HCT116 (cell line): Measurements from ENCODE around the gene NAV3. TPM values are rescaled to one million over a fixed set of nuclear protein-coding genes. Genes with fewer than 3 reads are reported as not detected.

ENCODE experiments used
- ATAC-seq: fragments of 200-7000 bp; cut with Tn5 transposase; 2 replicates; pipeline ENCODE4 v1.9.1; 2020; ENCODE audit warnings: mild to moderate bottlenecking, moderate library complexity
- BruUV-seq: library from RNA; stranded (reverse); fragments of 400-500 nt; replicated peaks from 2 replicates; lab custom pipeline; 2021; lab: Mats Ljungman, UMichigan
- CTCF ChIA-PET: fragments of 300-600 bp; sonication (Branson Sonifier 250); formaldehyde crosslinking; loops from one replicate; lab custom pipeline; 2021; ENCODE audit warnings: antibody characterized with exemption; lab: Charles Lee
- POLR2A ChIA-PET: fragments of 300-600, 350-600 bp; sonication (Branson Sonifier 250); formaldehyde crosslinking; loops from one replicate; lab custom pipeline; 2021; ENCODE audit warnings: antibody characterized with exemption; lab: Charles Lee
- RAD21 ChIA-PET, 2 experiments: fragments of 300-600 bp; sonication (Branson Sonifier 250); formaldehyde crosslinking; loops; one replicate each; lab custom pipeline; 2023; ENCODE audit warnings: low total read pairs in 2 of 2; ENCODE audit not compliant: uncharacterized antibody in 2 of 2, unreplicated experiment in 2 of 2, low non-redundant PET in 1 of 2; lab: Charles Lee
- DNase-seq: peaks from one replicate; pipeline ENCODE4 v3.0.0-alpha.2; 2010; ENCODE audit warnings: low read depth, low spot score
- H2AFZ ChIP-seq: fragments of 200-600 bp; shearing (Covaris generic), sonication (generic); 2 replicates; pipeline ENCODE4 v1.6.1; 2017; ENCODE audit warnings: low read depth, mixed run types, mixed read lengths, antibody characterized with exemption, low read length; ENCODE audit not compliant: poor library complexity, severe bottlenecking
- H3K27ac ChIP-seq: 2 replicates; pipeline ENCODE4 v1.5.1; 2012; ENCODE audit warnings: low read depth, low read length
- H3K27me3 ChIP-seq: fragments of 200-600 bp; sonication (generic); 2 replicates; pipeline ENCODE4 v1.6.1; 2016; ENCODE audit warnings: mixed run types, low read length, mixed read lengths; ENCODE audit not compliant: insufficient read depth
- H3K36me3 ChIP-seq, 2 experiments: fragments of 200-500 bp in 1 of 2; fragments of 200-600 bp in 1 of 2; sonication (Bioruptor generic) in 1 of 2; sonication (generic) in 1 of 2; 2 replicates each; pipeline versions ENCODE4 v1.5.1 to v1.6.1; 2014 to 2016; ENCODE audit warnings: low read length in 2 of 2, inconsistent platforms in 1 of 2, mixed read lengths in 1 of 2, mixed run types in 1 of 2; ENCODE audit not compliant: insufficient read depth in 2 of 2, control insufficient read depth in 1 of 2
- H3K4me1 ChIP-seq, 2 experiments: fragments of 200-600 bp in 1 of 2; sonication (generic) in 1 of 2; 2 replicates each; pipeline versions ENCODE4 v1.5.1 to v1.6.1; 2012 to 2017; ENCODE audit warnings: low read length in 2 of 2, inconsistent platforms in 1 of 2, mild to moderate bottlenecking in 1 of 2, mixed read lengths in 1 of 2, mixed run types in 1 of 2, moderate library complexity in 1 of 2; ENCODE audit not compliant: insufficient read depth in 2 of 2, control insufficient read depth in 1 of 2
- H3K4me2 ChIP-seq: fragments of 200-600 bp; sonication (generic); 2 replicates; pipeline ENCODE4 v1.6.1; 2017; ENCODE audit warnings: mixed run types, low read length, mixed read lengths
- H3K4me3 ChIP-seq, 2 experiments: fragments of 200-600 bp in 1 of 2; sonication (generic) in 1 of 2; replicated peaks in 1 of 2; 2 replicates each; pipeline ENCODE4 v1.5.1; 2011 to 2016; ENCODE audit warnings: low read length in 2 of 2, control low read depth in 1 of 2, low read depth in 1 of 2, mild to moderate bottlenecking in 1 of 2, mixed read lengths in 1 of 2, mixed run types in 1 of 2
- H3K79me2 ChIP-seq: fragments of 200-600 bp; sonication (generic); 2 replicates; pipeline ENCODE4 v1.6.1; 2017; ENCODE audit warnings: mild to moderate bottlenecking, mixed run types, low read length, moderate library complexity, mixed read lengths; ENCODE audit not compliant: insufficient read depth
- H3K9ac ChIP-seq: fragments of 200-600 bp; sonication (generic); 2 replicates; pipeline ENCODE4 v1.6.1; 2016; ENCODE audit warnings: low read length, mixed read lengths
- H3K9me2 ChIP-seq: fragments of 200-600 bp; sonication (generic), shearing (Covaris generic); 2 replicates; pipeline ENCODE4 v1.6.1; 2017; ENCODE audit warnings: mixed run types, mild to moderate bottlenecking, moderate library complexity; ENCODE audit not compliant: insufficient read depth
- H3K9me3 ChIP-seq, 2 experiments: fragments of 200-500 bp in 1 of 2; fragments of 200-600 bp in 1 of 2; sonication (Bioruptor generic) in 1 of 2; sonication (generic) in 1 of 2; 2 replicates each; pipeline ENCODE4 v1.6.1; 2014 to 2017; ENCODE audit warnings: low read length in 2 of 2, mixed read lengths in 2 of 2, inconsistent platforms in 1 of 2, low read depth in 1 of 2, mild to moderate bottlenecking in 1 of 2, mixed run types in 1 of 2, moderate library complexity in 1 of 2; ENCODE audit not compliant: control insufficient read depth in 1 of 2, insufficient read depth in 1 of 2
- H4K20me1 ChIP-seq: fragments of 200-600 bp; sonication (generic), shearing (Covaris generic); 2 replicates; pipeline ENCODE4 v1.6.1; 2017; ENCODE audit warnings: mixed run types, mild to moderate bottlenecking, moderate library complexity; ENCODE audit not compliant: insufficient read depth
- EGR1 ChIP-seq: IDR thresholded peaks from 2 replicates; pipeline ENCODE4 v1.6.1; 2012; ENCODE audit warnings: low read depth
- JUND ChIP-seq: IDR thresholded peaks from 2 replicates; pipeline ENCODE4 v1.6.1; 2012
- MAX ChIP-seq: IDR thresholded peaks from 2 replicates; pipeline ENCODE4 v1.6.1; 2012
- POLR2A ChIP-seq: IDR thresholded peaks from 2 replicates; pipeline ENCODE4 v1.7.0; 2011; ENCODE audit warnings: borderline replicate concordance; ENCODE audit not compliant: insufficient read depth, insufficient read length; ENCODE audit errors: extremely low read depth
- POLR2AphosphoS5 ChIP-seq: IDR thresholded peaks from 2 replicates; pipeline ENCODE4 v1.6.1; 2011; ENCODE audit warnings: mild to moderate bottlenecking, low read depth, low read length, moderate library complexity
- RAD21 ChIP-seq: IDR thresholded peaks from 2 replicates; pipeline ENCODE4 v1.6.1; 2012; ENCODE audit warnings: low read depth, mild to moderate bottlenecking
- SIN3A ChIP-seq: IDR thresholded peaks from 2 replicates; pipeline ENCODE4 v1.6.1; 2012; ENCODE audit warnings: low read depth
- SP1 ChIP-seq: IDR thresholded peaks from 2 replicates; pipeline ENCODE4 v1.6.1; 2012; ENCODE audit warnings: low read depth
- SRF ChIP-seq: IDR thresholded peaks from 2 replicates; pipeline ENCODE4 v1.6.1; 2012; ENCODE audit warnings: low read depth
- ZNF274 ChIP-seq: fragments of 200-500 bp; sonication (Bioruptor generic); IDR thresholded peaks from 2 replicates; pipeline ENCODE4 v1.6.1; 2014; ENCODE audit warnings: mild to moderate bottlenecking, low read depth, low read length, inconsistent platforms
- intact Hi-C: fragments of 100-400 bp; cut with micrococcal nuclease; formaldehyde crosslinking; loops from 2 replicates; pipeline ENCODE4 v1.10.0; 2022
- total RNA-seq: library from RNA; stranded (reverse); gene quantifications from one replicate; pipeline ENCODE4 v1.2.1, GENCODE V29; 2021; ENCODE audit not compliant: unreplicated experiment
- TF ChIP-seq, protein P1 (sequence below): IDR thresholded peaks from 2 replicates; pipeline ENCODE4 v1.6.1; 2012; ENCODE audit warnings: low read depth

NAV3 gene
- total RNA-seq, 1 experiment from 2014 or later = 7.8 TPM

DNA sequence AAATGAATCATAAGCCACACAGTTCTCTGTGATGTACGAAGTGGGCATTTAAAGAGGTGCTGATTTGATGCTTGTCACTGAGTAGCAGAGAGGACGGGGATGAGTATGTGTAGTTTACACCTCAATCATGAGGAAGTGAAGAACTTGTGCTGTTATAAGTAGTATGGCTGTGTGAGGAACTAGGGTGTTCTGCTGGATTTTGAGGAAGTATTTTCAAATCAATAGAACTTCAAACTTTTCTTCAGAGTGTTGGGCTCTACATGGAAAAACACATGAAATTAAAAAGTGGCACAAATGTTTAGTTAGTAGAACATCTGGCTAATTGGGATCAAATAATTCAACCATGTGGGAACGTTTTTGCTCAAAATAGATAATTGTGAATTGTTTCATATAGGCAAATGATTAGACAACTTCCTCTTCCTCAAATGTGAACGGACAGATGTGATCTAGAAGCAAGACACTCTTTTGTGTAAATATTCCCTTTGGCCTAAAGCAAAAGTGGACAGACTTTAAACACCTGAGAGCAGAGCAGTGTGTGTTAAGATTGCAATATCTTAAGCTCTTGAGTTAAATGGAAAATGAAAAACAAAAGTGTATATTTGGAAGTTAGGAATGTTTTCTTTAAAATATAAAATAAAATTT, 168.5 kb downstream of the NAV3 start:
- Histone ChIP-seq H3K79me2 (no peaks in the 10 kb centered on the region), H3K4me1 (peaks cover 0 to 17% of the 10 kb centered on the region in 2 experiments; a peak in 2 of 4 replicates), H3K27me3 (no peaks in the 10 kb centered on the region), H3K27ac (no peak overlapping the region), H3K9me2 (no peaks in the 10 kb centered on the region), H4K20me1 (no peaks in the 10 kb centered on the region; the same call in 1 of the 2 replicates), H3K36me3 (no peaks in the 10 kb centered on the region), H3K4me3 (no peak overlapping the region), H3K9ac (no peak overlapping the region), H2AFZ (no peak overlapping the region), H3K9me3 (no peaks in the 10 kb centered on the region), H3K4me2 (no peak overlapping the region)
- ChIA-PET POLR2A (no interaction called here), CTCF (interaction anchor here (0.6 kb wide), 1 partner anchor 122 kb away, joined by 4 read pairs; no protein-coding TSS in a partner anchor), RAD21 (no interaction called here)
- TF ChIP-seq SRF (no peak), POLR2A (no peak), SIN3A (no peak), JUND (no peak), EGR1 (no peak), POLR2AphosphoS5 (no peak), RAD21 (no peak), MAX (no peak), ZNF274 (no peak), SP1 (no peak)
- TF ChIP-seq, protein P1, sequence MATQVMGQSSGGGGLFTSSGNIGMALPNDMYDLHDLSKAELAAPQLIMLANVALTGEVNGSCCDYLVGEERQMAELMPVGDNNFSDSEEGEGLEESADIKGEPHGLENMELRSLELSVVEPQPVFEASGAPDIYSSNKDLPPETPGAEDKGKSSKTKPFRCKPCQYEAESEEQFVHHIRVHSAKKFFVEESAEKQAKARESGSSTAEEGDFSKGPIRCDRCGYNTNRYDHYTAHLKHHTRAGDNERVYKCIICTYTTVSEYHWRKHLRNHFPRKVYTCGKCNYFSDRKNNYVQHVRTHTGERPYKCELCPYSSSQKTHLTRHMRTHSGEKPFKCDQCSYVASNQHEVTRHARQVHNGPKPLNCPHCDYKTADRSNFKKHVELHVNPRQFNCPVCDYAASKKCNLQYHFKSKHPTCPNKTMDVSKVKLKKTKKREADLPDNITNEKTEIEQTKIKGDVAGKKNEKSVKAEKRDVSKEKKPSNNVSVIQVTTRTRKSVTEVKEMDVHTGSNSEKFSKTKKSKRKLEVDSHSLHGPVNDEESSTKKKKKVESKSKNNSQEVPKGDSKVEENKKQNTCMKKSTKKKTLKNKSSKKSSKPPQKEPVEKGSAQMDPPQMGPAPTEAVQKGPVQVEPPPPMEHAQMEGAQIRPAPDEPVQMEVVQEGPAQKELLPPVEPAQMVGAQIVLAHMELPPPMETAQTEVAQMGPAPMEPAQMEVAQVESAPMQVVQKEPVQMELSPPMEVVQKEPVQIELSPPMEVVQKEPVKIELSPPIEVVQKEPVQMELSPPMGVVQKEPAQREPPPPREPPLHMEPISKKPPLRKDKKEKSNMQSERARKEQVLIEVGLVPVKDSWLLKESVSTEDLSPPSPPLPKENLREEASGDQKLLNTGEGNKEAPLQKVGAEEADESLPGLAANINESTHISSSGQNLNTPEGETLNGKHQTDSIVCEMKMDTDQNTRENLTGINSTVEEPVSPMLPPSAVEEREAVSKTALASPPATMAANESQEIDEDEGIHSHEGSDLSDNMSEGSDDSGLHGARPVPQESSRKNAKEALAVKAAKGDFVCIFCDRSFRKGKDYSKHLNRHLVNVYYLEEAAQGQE = no peak
- ATAC-seq (no peak), DNase-seq (no peak)
- intact Hi-C loops = no loop called here
- BruUV-seq = no TSS peak
